ENCODE data around the gene CD28.

The CD28 gene

DNA sequence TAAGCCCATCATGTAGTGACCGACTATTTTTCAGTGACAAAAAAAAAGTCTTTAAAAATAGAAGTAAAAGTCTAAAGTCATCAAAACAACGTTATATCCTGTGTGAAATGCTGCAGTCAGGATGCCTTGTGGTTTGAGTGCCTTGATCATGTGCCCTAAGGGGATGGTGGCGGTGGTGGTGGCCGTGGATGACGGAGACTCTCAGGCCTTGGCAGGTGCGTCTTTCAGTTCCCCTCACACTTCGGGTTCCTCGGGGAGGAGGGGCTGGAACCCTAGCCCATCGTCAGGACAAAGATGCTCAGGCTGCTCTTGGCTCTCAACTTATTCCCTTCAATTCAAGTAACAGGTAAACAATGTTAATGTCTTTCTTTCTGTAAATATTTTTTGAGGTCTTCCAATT is at the start of gene CD28:
Gene CD28, plus strand, starts transcription at position 237 of the 400 bp plus-strand sequence. Its CDS starts 58 bp downstream, at position 295.
- no peak for FAIRE-seq

GRCh38 chr2:203659331-203660049 is 46.9 kb upstream of the CD28 start:
- no peak for FAIRE-seq

GRCh38 chr2:203660465-203660864 is 46.0 kb upstream of the CD28 start:
- no peak for FAIRE-seq

DNA sequence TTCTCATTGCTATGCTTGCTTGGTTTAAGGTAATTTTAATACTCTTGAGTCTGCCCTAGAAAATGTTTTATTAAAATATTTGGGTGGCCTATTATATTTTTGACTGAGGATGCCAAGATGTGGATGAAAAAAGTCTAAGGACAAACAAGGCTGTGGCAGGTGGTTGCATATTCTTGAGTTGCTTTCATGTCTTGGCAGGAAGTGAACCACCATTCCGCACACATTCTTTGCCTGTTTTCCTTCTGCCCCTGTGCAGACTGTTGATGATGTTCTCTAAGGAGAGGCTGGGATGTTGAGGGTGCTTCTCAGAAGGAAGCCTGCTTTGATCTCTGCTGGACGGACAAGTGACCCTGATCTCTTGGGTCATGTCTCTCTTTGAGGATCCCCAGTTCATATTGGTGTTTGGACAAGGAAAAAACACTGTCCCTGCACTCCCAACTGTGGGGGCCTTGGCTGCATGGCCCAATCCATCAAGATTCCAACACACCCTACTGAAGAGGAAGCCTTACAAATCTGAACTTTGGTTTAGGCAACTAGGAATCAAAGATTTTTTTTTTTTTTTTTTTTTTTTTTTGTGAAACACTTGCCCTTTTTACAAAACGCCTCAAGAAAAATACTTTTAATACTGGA is 45.0 kb upstream of the CD28 start:
- FAIRE-seq, result no peak

DNA sequence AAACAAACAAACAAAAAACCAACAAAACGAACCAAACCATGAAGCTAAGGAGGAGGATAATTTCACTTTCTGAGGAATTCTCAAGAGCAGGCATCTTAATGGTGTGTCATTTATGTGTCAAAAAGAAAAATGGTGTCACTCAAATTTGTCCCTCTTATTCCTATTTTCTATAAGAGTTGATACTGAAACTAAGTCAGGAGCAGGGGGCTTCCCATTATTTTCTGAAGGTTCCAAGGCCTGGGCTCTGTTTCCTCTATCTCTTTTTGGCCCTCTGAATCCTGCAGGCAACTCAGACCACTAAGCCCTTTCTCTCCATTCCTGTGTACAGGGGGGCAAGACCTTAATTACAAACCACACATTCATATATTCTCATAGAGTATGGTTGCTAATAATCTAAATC is 44.0 kb upstream of the CD28 start:
- FAIRE-seq, result no peak

GRCh38 chr2:203662951-203663350 is 43.5 kb upstream of the CD28 start:
- FAIRE-seq, result peak; percentile 56

DNA sequence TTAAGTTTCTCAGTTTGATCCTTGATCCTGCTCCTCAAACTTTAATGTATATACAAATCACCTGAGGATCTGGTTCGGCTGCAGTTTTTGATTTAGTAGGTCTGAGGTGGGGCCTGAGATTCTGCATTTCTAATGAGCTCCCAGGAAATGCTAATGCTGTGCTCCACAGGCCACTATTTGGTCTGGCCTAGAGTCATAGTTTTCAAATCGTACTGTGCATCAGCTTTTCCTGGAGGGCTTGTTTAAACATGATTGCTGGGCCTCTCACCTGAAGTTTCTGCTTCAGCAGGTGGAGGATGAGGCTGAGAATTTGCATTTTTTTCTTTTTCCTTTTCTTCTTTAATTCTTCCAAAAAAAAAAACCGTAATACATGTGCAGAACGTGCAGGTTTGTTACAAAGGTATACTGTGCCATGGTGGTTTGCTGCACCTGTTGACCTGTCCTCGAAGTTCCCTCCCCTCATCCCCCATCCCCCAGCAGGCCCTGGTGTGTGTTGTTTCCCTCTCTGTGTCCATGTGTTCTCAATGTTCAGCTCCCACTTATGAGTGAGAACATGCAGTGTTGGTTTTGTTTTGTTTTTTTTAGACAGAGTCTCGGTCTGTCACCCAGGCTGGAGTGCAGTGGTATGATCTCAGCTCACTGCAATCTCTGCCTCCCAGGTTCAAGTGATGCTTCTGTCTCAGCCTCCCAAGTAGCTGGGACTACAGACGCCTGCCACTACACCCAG is 42.2 kb upstream of the CD28 start:
- no peak for FAIRE-seq

DNA sequence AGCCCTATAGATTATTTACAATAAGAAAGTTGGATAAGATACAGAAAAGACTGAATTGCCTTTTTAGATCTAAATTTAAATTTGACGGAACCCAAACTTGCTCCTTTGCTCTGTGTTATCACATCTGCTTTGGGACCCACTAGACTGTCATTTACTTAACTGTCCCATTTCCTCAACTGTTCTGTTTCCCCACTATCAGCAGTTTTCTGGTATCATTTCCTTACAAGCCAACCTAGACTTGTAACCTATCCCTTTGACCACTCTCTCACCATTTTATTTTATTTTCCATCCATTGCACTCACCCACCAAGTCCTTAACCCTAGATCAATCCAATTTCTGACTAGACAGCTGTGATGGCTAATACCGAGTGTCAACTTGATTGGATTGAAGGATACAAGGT is 38.6 kb upstream of the CD28 start:
- no peak for FAIRE-seq

- no peak for FAIRE-seq
These were observed 36.6 kb upstream of the CD28 start for GRCh38 chr2:203669820-203670219.

DNA sequence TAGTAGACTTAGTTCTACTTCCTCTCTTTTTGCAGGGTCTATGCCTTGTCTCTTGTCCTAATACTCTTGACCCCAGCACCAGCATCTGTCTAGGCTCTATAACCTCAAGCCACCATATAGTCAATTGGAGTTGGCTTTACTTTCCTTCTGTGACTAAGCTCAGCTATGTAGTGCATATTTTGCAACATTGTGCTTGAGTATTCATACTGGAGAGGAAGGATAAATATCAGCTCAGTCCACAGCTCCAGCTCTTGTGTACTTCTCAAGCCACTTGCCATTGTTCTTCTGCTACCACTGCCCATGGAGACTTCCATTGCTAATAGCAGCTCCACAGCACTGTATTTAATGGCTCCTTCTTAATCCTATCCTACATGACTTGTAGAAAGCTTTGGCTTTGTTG is 35.5 kb upstream of the CD28 start:
- no peak for FAIRE-seq

- no peak for FAIRE-seq
These were observed 34.6 kb upstream of the CD28 start for GRCh38 chr2:203671876-203672275.

GRCh38 chr2:203672856-203673255 is 33.6 kb upstream of the CD28 start:
- no peak for FAIRE-seq

DNA sequence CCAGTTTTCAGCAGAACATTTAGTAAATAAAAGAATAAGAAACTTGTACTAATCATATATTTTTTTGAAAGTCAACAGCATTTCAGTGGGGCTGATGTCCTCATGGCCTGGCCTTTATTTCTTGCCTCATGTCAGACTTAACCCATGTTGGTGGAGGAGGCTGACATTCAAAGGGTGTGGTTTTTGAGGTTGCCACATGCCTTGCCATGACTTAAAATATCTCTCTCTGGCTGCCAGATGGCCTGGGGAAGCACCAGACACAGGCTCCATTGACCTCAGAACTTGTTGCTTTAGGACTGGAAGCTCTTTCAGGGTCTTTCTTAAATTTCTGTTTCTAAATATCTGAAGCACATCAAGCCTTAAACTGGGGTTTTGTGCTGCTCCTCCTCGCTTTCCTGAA is 32.5 kb upstream of the CD28 start:
- no peak for FAIRE-seq

DNA sequence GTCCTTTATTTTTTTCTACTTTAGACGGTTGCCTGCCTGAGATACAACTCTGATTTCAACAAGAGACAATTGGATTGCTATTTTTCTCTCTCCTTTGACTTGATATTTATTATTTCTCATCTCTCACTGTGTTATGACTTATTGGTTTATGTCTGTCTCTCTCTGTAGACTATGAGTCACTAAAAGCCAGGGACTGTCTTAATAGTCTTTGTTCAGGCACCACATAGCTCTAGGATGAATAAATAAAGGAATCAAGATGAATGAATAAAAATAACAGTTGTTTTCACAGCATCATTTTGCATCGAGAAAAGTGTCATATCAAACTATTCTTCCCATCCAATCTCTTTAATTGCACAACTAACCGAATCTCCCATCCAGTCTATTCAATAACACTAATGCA is 31.4 kb upstream of the CD28 start:
- no peak for FAIRE-seq

DNA sequence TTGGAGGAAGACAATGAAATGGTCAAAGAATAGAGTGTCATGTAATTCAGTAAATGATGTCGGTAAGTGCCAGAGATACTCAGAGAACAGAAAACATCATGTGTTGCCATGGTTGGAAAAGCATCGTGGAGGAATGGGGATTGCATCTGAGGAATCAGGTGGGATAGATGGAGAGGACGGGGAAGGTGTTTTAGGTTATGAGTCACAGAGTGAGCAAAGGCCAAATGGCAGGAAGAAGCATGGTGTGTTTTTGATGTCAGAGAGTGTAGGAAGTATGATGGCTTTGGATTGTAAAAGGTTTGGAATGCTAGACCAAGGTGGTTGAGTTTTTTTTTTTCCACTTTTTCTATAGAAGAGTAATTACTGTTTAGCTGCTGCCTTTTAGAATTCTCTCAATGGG is 27.5 kb upstream of the CD28 start:
- FAIRE-seq, result no peak

GRCh38 chr2:203679401-203679800 is 27.0 kb upstream of the CD28 start:
- no peak for FAIRE-seq

DNA sequence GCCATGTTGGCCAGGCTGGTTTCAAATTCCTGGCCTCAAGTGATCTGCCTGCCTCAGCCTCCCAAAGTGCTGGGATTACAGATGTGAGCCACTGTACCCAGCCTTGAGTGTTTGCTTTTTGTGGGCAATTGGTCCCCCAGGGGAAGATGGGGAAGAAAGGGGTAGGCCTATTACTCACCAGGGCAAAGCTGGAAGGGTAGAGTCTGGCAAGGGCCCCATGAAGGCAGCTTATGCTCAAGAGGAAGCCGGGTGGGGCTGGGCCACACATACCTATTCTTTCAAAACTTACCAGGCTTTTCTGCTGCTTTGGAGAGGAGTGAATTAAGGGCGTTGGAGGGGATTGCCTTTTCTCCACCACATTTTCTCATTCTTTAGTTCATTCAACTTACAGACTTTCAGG is 24.5 kb upstream of the CD28 start:
- FAIRE-seq, result no peak

- FAIRE-seq, result no peak
These were observed 23.7 kb upstream of the CD28 start for GRCh38 chr2:203682688-203683130.

GRCh38 chr2:203683421-203683820 is 23.0 kb upstream of the CD28 start:
- FAIRE-seq, result no peak

- FAIRE-seq, result no peak
These were observed 22.4 kb upstream of the CD28 start for GRCh38 chr2:203683932-203684556.

GRCh38 chr2:203685081-203685621 is 21.3 kb upstream of the CD28 start:
- no peak for FAIRE-seq

DNA sequence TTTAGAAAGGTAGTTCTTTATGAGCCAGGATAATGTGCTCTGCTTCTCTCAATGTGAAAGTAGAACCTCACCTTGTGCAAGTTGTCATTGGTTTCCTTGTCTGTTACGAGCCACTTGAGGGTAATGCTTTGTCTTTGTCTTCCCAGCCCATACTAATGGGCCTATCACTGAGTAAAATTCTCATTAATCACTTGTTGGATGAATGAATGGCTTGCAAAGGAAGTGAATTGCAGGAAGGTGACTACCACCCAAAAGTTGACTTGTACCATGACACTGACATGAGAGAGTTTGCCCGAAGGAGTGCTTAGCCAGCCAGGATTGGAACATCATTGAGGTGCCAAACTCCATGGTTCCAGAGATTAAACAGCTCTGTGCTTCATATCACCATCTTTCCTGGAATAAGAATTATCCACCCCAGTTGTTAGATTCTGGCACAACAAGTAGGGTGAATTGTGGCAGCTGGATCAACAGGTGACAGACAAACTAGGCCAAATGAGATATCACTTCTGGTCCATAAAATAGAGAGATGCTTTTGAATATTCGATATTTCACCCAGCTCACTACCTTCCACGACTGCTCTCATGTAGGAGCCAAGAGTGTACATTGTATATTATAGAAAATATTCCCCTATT is 20.5 kb upstream of the CD28 start:
- no peak for FAIRE-seq

GRCh38 chr2:203687165-203687564 is 19.3 kb upstream of the CD28 start:
- FAIRE-seq, result no peak
